GM12878 (cell line): ENCODE results near the gene GTPBP1. TPM values are rescaled to one million over a fixed set of nuclear protein-coding genes. Genes with fewer than 3 reads are reported as not detected.

Source experiments
- CBX5 ChIP-seq: sonication (generic); IDR thresholded peaks from 2 replicates; pipeline ENCODE4 v1.6.1; 2016; ENCODE audit warnings: low read depth, moderate library complexity, mild to moderate bottlenecking, inconsistent platforms
- DPF2 ChIP-seq: fragments of 450-650 bp; IDR thresholded peaks from 2 replicates; pipeline ENCODE4 v1.6.1; 2017; ENCODE audit warnings: mild to moderate bottlenecking
- FOS ChIP-seq: IDR thresholded peaks from 3 replicates; pipeline ENCODE4 v1.6.1; 2011; ENCODE audit warnings: borderline replicate concordance; ENCODE audit not compliant: insufficient read length; ENCODE audit errors: extremely low read depth
- GATAD2B ChIP-seq: fragments of 450-650 bp; conservative IDR thresholded peaks from 2 replicates; pipeline ENCODE4 v1.6.1; 2017; ENCODE audit warnings: low read depth, mild to moderate bottlenecking, moderate library complexity
- HDGF ChIP-seq: fragments of 450-650 bp; IDR thresholded peaks from 2 replicates; pipeline ENCODE4 v1.6.1; 2016; ENCODE audit warnings: antibody characterized with exemption
- IRF4 ChIP-seq: IDR thresholded peaks from 2 replicates; pipeline ENCODE4 v1.6.1; 2011; ENCODE audit warnings: low read depth, low read length
- MYC ChIP-seq: IDR thresholded peaks from 2 replicates; pipeline ENCODE4 v1.6.1; 2011; ENCODE audit warnings: mild to moderate bottlenecking, low read length, moderate library complexity, inconsistent platforms; ENCODE audit not compliant: insufficient read depth, insufficient replicate concordance, insufficient read length, severe bottlenecking
- NKRF ChIP-seq: fragments of 450-650 bp; conservative IDR thresholded peaks from 2 replicates; pipeline ENCODE4 v1.6.1; 2017; ENCODE audit warnings: mild to moderate bottlenecking, moderate library complexity
- PAX5 ChIP-seq: IDR thresholded peaks from 2 replicates; pipeline ENCODE4 v1.6.1; 2011; ENCODE audit warnings: low read depth, low read length, borderline replicate concordance
- TARDBP ChIP-seq: IDR thresholded peaks from 2 replicates; pipeline ENCODE4 v1.6.1; 2016; ENCODE audit warnings: borderline replicate concordance
- YBX1 ChIP-seq: fragments of 450-650 bp; IDR thresholded peaks from 2 replicates; pipeline ENCODE4 v1.6.1; 2016; ENCODE audit warnings: antibody characterized with exemption
- YY1 ChIP-seq: IDR thresholded peaks from 2 replicates; pipeline ENCODE4 v1.6.1; 2011; ENCODE audit warnings: low read depth, mild to moderate bottlenecking, low read length
- ZBTB11 ChIP-seq: fragments of 450-650 bp; formaldehyde crosslinking; IDR thresholded peaks from 2 replicates; pipeline ENCODE4 v1.5.0; 2022; ENCODE audit warnings: mild to moderate bottlenecking, missing genetic modification characterization
- ZNF207 ChIP-seq: fragments of 450-650 bp; IDR thresholded peaks from 2 replicates; pipeline ENCODE4 v1.6.1; 2014; ENCODE audit warnings: antibody characterized with exemption, mild to moderate bottlenecking, borderline replicate concordance
- ZNF24 ChIP-seq: fragments of 450-650 bp; IDR thresholded peaks from 2 replicates; pipeline ENCODE4 v1.6.1; 2017; ENCODE audit warnings: antibody characterized with exemption, mild to moderate bottlenecking
- polyA plus RNA-seq, 11 experiments: library from polyadenylated mRNA; depleted of rRNA in 4 of 11; unstranded in 6 of 11; stranded (reverse) in 5 of 11; fragments of >200 nt; fragmentation: Nextera tagmentation in 4 of 11; fragmentation: Illumina TruSeq in 1 of 11; extraction: Ambion mirVana in 4 of 11; extraction: Trizol in 1 of 11; gene quantifications; 1 replicate in 1 of 11; 2 replicates in 10 of 11; pipeline versions ENCODE4 v1.2.1 to v1.2.3, GENCODE V29; 2011 to 2016; ENCODE audit warnings: inconsistent platforms in 2 of 11, missing spikeins in 2 of 11, low read depth in 1 of 11
- total RNA-seq, 4 experiments: library from RNA; depleted of rRNA in 3 of 4; stranded (reverse); fragments of >200 nt in 3 of 4; fragmentation: Illumina TruSeq in 1 of 4; extraction: Trizol in 1 of 4; gene quantifications; 2 replicates each; pipeline versions ENCODE4 v1.2.1 to v1.2.3, GENCODE V29; 2013 to 2021
- TF ChIP-seq, protein P1 (sequence below): fragments of 450-650 bp; IDR thresholded peaks from 2 replicates; pipeline ENCODE4 v1.6.1; 2018; ENCODE audit warnings: mild to moderate bottlenecking, low read depth, moderate library complexity; ENCODE audit not compliant: partially characterized antibody
- TF ChIP-seq, protein P2 (sequence below): fragments of 450-650 bp; IDR thresholded peaks from 2 replicates; pipeline ENCODE4 v1.6.1; 2017; ENCODE audit warnings: mild to moderate bottlenecking, low read depth, inconsistent platforms; ENCODE audit not compliant: poor library complexity, severe bottlenecking

GTPBP1 gene
- total and polyA plus RNA-seq, 10 of the 15 experiments (the other 5 are each of a cell fraction or from before 2014, with no cell fraction given): 0.89 to 63.1 (median 34.2) TPM

- TF ChIP-seq, protein P1, sequence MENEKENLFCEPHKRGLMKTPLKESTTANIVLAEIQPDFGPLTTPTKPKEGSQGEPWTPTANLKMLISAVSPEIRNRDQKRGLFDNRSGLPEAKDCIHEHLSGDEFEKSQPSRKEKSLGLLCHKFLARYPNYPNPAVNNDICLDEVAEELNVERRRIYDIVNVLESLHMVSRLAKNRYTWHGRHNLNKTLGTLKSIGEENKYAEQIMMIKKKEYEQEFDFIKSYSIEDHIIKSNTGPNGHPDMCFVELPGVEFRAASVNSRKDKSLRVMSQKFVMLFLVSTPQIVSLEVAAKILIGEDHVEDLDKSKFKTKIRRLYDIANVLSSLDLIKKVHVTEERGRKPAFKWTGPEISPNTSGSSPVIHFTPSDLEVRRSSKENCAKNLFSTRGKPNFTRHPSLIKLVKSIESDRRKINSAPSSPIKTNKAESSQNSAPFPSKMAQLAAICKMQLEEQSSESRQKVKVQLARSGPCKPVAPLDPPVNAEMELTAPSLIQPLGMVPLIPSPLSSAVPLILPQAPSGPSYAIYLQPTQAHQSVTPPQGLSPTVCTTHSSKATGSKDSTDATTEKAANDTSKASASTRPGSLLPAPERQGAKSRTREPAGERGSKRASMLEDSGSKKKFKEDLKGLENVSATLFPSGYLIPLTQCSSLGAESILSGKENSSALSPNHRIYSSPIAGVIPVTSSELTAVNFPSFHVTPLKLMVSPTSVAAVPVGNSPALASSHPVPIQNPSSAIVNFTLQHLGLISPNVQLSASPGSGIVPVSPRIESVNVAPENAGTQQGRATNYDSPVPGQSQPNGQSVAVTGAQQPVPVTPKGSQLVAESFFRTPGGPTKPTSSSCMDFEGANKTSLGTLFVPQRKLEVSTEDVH: no peak
- peak; percentile 75; the same call in 1 of the 2 replicates for TF ChIP-seq DPF2
- 0 out of 2 replicates have a peak, but pooled peaks have one; percentile 9 for TF ChIP-seq YY1
- peak; percentile 96 for TF ChIP-seq HDGF
- TF ChIP-seq, protein P2, sequence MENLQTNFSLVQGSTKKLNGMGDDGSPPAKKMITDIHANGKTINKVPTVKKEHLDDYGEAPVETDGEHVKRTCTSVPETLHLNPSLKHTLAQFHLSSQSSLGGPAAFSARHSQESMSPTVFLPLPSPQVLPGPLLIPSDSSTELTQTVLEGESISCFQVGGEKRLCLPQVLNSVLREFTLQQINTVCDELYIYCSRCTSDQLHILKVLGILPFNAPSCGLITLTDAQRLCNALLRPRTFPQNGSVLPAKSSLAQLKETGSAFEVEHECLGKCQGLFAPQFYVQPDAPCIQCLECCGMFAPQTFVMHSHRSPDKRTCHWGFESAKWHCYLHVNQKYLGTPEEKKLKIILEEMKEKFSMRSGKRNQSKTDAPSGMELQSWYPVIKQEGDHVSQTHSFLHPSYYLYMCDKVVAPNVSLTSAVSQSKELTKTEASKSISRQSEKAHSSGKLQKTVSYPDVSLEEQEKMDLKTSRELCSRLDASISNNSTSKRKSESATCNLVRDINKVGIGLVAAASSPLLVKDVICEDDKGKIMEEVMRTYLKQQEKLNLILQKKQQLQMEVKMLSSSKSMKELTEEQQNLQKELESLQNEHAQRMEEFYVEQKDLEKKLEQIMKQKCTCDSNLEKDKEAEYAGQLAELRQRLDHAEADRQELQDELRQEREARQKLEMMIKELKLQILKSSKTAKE: peak; percentile 53
- no peak for TF ChIP-seq ZNF24
- no peak for TF ChIP-seq YBX1
- TF ChIP-seq TARDBP: no peak
- TF ChIP-seq CBX5: no peak
- TF ChIP-seq FOS: no peak
- TF ChIP-seq NKRF: peak; percentile 60; the same call in 1 of the 2 replicates
- no peak for TF ChIP-seq ZBTB11 (CRISPR knock-in tag)
- no peak for TF ChIP-seq MYC
- TF ChIP-seq GATAD2B: peak; percentile 31; the same call in 1 of the 2 replicates
- 0 out of 2 replicates have a peak, but pooled peaks have one; percentile 21 for TF ChIP-seq IRF4
- TF ChIP-seq ZNF207: no peak
- no peak for TF ChIP-seq PAX5
Observed at GRCh38 chr22:38751422-38752346, 45.9 kb downstream of the GTPBP1 start (continued).
